Measurements from ENCODE around the gene SOCS3.
"Not testable (repeated sequence)": the region's sequence is repeated elsewhere in the genome, so short reads cannot be mapped to it uniquely, and the experiment has no call there.

SOCS3 gene

DNA sequence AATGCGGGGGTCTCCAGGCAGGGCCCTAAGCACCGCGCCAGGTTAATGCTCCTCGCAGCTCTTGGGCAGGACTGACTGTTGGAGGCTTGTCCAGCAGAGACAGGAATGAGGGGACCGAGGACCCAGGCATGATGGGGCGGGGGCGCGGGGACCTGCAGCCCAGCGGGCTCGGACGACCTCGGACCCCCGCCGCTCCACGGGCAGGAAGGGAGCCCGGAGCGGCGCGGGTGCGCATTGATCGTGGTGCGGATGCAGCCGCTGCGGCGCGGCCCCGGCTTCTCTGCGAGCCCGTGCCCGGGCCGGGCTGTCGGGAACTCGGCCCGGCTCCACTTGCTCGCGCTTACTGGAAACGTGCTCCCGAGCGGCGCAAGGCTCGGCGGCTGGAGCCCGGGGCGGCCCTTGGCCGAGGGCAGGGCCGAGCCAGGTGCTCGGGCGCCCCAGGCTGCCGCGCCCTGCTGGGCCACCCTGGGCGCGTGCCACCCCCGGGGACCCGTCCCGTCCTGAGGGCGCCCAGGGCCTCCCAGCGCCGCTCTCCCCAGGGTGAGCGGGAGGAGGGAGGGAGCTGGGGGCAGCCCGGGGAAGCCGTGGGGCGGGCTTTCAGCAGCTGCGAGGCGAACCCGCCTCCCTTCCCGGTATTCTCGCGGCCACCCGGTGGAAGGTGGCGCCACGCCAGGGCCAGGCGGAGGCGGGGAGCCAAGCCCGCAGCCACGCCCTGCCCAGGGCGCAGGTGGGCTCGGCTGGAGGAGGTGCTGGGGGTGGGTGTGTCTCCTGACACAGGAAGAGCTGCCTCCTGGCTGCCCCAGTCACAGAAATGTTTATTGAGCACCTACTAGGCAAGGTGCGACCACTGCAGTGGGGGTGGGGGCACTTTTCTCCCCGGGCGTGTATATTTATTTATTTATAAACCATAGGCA is 45.9 kb downstream of the SOCS3 start:
- Histone ChIP-seq H3K27me3 (replicated peaks) (no peaks in the 10 kb centered on the region), H3K27ac (peak overlapping the region; percentile 14), H3K4me3 (ENCODE audit: low read depth, low read length) (peak overlapping the region; percentile 40), H3K36me3 (replicated peaks) (no peaks in the 10 kb centered on the region)
- in situ Hi-C loops (cut with HindIII; ENCODE audit: low pct_ligation_motif_present, low sequenced_read_pairs): no loop called here
- no peak for TF ChIP-seq CTCF (IDR thresholded peaks at IDR 0.05; ENCODE audit: low read depth, low read length, missing control alignments)
- peak; percentile 41 for DNase-seq

GRCh38 chr17:78309659-78310255 is 50.1 kb downstream of the SOCS3 start:
- H3K27me3 ChIP-seq (replicated peaks); in situ Hi-C loops (cut with HindIII; ENCODE audit: low pct_ligation_motif_present, low sequenced_read_pairs); H3K36me3 ChIP-seq (replicated peaks); H3K27ac ChIP-seq; H3K4me3 ChIP-seq (ENCODE audit: low read depth, low read length); DNase-seq: not testable (repeated sequence)

DNA sequence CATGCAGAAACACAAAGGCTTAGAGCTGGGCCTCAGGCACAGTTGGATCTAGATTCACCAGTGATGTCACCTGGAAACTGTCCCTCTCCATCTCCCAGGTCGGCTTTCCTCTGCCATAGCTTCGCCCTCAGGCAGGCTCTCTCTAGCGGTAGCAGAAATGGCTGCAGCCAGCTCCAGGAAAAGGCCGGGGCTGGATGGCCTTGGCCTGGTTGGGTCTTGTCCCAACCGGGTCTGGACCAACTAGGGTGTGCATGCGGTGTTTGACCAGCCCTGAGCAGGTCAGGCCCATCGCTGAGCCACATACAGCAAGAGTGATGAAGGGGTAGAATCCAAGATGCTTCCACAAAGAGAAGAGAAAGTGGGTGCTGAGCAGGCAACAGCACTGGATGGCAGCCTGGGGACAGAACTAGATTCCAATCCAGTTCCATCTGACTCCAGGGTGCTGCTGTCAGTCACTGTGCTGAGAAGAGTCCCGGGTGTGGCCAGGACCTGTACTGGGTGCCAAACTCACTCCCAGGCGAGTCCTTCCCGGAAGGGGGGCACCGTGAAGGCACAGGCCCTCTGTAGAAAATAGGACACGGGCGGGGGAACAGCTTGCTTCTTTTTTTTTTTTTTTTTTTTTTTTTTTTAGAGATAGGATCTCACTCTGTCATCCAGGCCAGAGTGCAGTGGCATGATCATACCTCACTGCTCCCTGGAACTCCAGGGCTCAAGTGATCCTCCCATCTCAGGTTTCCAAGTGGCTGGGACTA is 51.8 kb downstream of the SOCS3 start:
- H3K27me3 ChIP-seq (replicated peaks): no peaks in the 10 kb centered on the region
- DNase-seq: no peak
- no peaks in the 10 kb centered on the region for H3K36me3 ChIP-seq (replicated peaks)
- H3K4me3 ChIP-seq (ENCODE audit: low read depth, low read length): no peak overlapping the region
- in situ Hi-C loops (cut with HindIII; ENCODE audit: low pct_ligation_motif_present, low sequenced_read_pairs): no loop called here
- H3K27ac ChIP-seq: no peak overlapping the region
- peak; percentile 13 for TF ChIP-seq CTCF (IDR thresholded peaks at IDR 0.05; ENCODE audit: low read depth, low read length, missing control alignments)

DNA sequence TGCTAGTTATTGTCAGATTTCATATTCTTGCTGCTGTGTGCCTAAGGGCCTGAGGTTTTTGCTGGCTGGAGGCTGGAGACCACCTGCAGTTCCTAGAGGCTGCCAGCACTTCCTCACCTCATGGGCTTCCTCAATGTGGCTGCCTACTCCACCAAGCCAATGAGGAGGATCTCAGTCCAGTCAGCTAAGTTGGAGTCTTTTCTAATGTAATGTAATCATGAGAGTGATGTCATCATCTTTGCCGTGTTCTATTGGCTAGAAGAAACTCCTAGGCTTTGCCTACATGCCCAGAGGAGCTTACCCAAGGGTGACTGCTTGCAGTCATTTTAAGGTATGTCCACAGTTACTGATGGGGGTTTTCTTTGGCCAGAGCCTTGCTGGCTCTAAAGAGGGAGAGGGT is 53.0 kb downstream of the SOCS3 start:
- in situ Hi-C loops (cut with HindIII; ENCODE audit: low pct_ligation_motif_present, low sequenced_read_pairs): no loop called here
- no peak for DNase-seq
- Histone ChIP-seq H3K36me3 (replicated peaks) (no peaks in the 10 kb centered on the region), H3K27ac (no peak overlapping the region), H3K4me3 (ENCODE audit: low read depth, low read length) (no peak overlapping the region), H3K27me3 (replicated peaks) (no peaks in the 10 kb centered on the region)
- TF ChIP-seq CTCF (IDR thresholded peaks at IDR 0.05; ENCODE audit: low read depth, low read length, missing control alignments): no peak

Measured in brain microvascular endothelial cell (primary cell).